ENCODE measurements around the gene RDH13.
"Not testable (repeated sequence)": the region's sequence is repeated elsewhere in the genome, so short reads cannot be mapped to it uniquely, and the experiment has no call there.

The RDH13 gene

GRCh38 chr19:55042344-55042678 lies 20.6 kb downstream of the RDH13 start:
- H3K36me3 ChIP-seq: peaks cover 24% of the 10 kb centered on the region
- no peaks in the 10 kb centered on the region for H3K27me3 ChIP-seq (ENCODE audit: insufficient read depth, low read depth, severe bottlenecking)
- H3K4me3 ChIP-seq (ENCODE audit: low read depth, low read length): no peak overlapping the region
- DNase-seq: no peak
- no peak overlapping the region for H3K27ac ChIP-seq
- no peaks in the 10 kb centered on the region for H3K9me3 ChIP-seq (ENCODE audit: severe bottlenecking)
- no peak for TF ChIP-seq CTCF (IDR thresholded peaks at IDR 0.05; ENCODE audit: low read depth, low read length)

- no peak for DNase-seq
- TF ChIP-seq CTCF (IDR thresholded peaks at IDR 0.05; ENCODE audit: low read depth, low read length): no peak
- Histone ChIP-seq H3K4me3 (ENCODE audit: low read depth, low read length) (no peak overlapping the region), H3K27me3 (ENCODE audit: insufficient read depth, low read depth, severe bottlenecking) (no peaks in the 10 kb centered on the region), H3K36me3 (peaks cover 19% of the 10 kb centered on the region), H3K27ac (no peak overlapping the region), H3K9me3 (ENCODE audit: severe bottlenecking) (no peaks in the 10 kb centered on the region)
Measured at GRCh38 chr19:55041627-55042343, 21.2 kb downstream of the RDH13 start.

DNA sequence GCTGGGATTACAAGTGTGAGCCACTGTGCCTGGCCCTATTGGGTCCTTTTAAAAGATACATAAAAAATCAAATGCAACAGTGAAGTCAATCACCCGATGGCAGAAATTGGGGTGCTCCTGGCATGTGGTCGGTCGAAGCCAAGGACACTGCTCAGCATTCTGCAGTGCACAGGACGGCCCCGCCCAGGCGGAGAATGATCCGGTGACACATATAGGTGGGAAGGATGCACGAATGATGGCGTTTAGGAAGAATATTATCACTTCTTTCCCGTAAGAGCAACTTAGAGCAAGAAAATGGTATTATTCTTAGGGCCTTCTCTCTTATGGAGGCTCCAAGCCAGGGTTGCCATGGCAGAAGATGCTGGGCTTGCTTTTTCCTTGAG lies 21.7 kb downstream of the RDH13 start:
- Histone ChIP-seq H3K4me3 (ENCODE audit: low read depth, low read length) (no peak overlapping the region), H3K27me3 (ENCODE audit: insufficient read depth, low read depth, severe bottlenecking) (no peaks in the 10 kb centered on the region), H3K36me3 (peaks cover 13% of the 10 kb centered on the region), H3K9me3 (ENCODE audit: severe bottlenecking) (no peaks in the 10 kb centered on the region), H3K27ac (no peak overlapping the region)
- DNase-seq: no peak
- no peak for TF ChIP-seq CTCF (IDR thresholded peaks at IDR 0.05; ENCODE audit: low read depth, low read length)

DNA sequence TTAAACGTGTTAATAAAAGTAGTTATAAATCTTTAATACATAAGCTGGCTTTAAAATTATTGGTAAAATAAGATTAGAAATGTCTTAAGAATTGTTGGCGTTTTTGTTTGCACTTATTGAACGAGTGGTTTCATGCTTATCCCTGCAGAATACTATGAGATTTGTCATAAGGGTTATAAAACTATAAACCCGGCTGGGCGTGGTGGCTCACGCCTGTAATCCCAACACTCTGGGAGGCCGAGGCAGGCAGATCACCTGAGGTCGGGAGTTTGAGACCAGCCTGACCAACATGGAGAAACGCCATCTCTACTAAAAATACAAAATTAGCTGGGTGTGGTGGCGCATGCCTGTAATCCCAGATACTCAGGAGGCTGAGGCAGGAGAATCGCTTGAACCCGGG lies 22.3 kb downstream of the RDH13 start:
- peaks cover 12% of the 10 kb centered on the region for H3K36me3 ChIP-seq
- not testable (repeated sequence) for H3K27ac ChIP-seq; H3K27me3 ChIP-seq (ENCODE audit: insufficient read depth, low read depth, severe bottlenecking); H3K4me3 ChIP-seq (ENCODE audit: low read depth, low read length); DNase-seq; H3K9me3 ChIP-seq (ENCODE audit: severe bottlenecking)

GRCh38 chr19:55037603-55038002 lies 25.3 kb downstream of the RDH13 start:
- not testable (repeated sequence) for H3K9me3 ChIP-seq (ENCODE audit: severe bottlenecking); H3K36me3 ChIP-seq; H3K4me3 ChIP-seq (ENCODE audit: low read depth, low read length)

GRCh38 chr19:55036058-55036457 lies 26.9 kb downstream of the RDH13 start:
- Histone ChIP-seq H3K4me3 (ENCODE audit: low read depth, low read length) (no peak overlapping the region), H3K27ac (no peak overlapping the region), H3K36me3 (no peaks in the 10 kb centered on the region), H3K9me3 (ENCODE audit: severe bottlenecking) (no peaks in the 10 kb centered on the region), H3K27me3 (ENCODE audit: insufficient read depth, low read depth, severe bottlenecking) (no peaks in the 10 kb centered on the region)
- no peak for TF ChIP-seq CTCF (IDR thresholded peaks at IDR 0.05; ENCODE audit: low read depth, low read length)
- no peak for DNase-seq

More at GRCh38 chr19:55037603-55038002, 25.3 kb downstream of the RDH13 start:
- not testable (repeated sequence) for DNase-seq; H3K27ac ChIP-seq; H3K27me3 ChIP-seq (ENCODE audit: insufficient read depth, low read depth, severe bottlenecking)

GRCh38 chr19:55034751-55035150 lies 28.2 kb downstream of the RDH13 start:
- H3K27me3 ChIP-seq (ENCODE audit: insufficient read depth, low read depth, severe bottlenecking): no peaks in the 10 kb centered on the region
- DNase-seq: no peak
- TF ChIP-seq CTCF (IDR thresholded peaks at IDR 0.05; ENCODE audit: low read depth, low read length): no peak
- no peaks in the 10 kb centered on the region for H3K36me3 ChIP-seq
- no peak overlapping the region for H3K27ac ChIP-seq
- no peaks in the 10 kb centered on the region for H3K9me3 ChIP-seq (ENCODE audit: severe bottlenecking)
- no peak overlapping the region for H3K4me3 ChIP-seq (ENCODE audit: low read depth, low read length)

DNA sequence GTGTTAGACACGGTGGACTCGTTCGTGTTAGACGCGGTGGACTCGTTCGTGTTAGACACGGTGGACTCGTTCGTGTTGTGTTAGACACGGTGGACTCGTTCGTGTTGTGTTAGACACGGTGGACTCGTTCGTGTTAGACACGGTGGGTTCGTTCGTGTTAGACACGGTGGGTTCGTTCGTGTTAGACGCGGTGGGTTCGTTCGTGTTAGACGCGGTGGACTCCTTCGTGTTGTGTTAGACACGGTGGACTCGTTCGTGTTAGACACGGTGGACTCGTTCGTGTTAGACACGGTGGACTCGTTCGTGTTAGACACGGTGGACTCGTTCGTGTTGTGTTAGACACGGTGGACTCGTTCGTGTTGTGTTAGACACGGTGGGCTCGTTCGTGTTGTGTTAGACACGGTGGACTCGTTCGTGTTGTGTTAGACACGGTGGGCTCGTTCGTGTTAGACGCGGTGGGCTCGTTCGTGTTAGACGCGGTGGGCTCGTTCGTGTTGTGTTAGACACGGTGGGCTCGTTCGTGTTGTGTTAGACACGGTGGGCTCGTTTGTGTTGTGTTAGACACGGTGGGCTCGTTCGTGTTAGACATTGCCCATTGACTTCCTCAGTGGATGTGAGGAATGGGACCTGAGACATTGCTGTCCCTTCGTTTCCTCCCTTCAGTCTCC lies 29.8 kb downstream of the RDH13 start:
- not testable (repeated sequence) for H3K27me3 ChIP-seq (ENCODE audit: insufficient read depth, low read depth, severe bottlenecking); H3K36me3 ChIP-seq; H3K4me3 ChIP-seq (ENCODE audit: low read depth, low read length); H3K9me3 ChIP-seq (ENCODE audit: severe bottlenecking); H3K27ac ChIP-seq; DNase-seq
